ENCODE measurements around the gene TSHZ2.

The TSHZ2 gene

GRCh38 chr20:53011640-53012039, 39.5 kb downstream of the TSHZ2 start:
- no peak for DNase-seq (ENCODE audit: extremely low read depth, insufficient read length)
- TF ChIP-seq, protein P1, sequence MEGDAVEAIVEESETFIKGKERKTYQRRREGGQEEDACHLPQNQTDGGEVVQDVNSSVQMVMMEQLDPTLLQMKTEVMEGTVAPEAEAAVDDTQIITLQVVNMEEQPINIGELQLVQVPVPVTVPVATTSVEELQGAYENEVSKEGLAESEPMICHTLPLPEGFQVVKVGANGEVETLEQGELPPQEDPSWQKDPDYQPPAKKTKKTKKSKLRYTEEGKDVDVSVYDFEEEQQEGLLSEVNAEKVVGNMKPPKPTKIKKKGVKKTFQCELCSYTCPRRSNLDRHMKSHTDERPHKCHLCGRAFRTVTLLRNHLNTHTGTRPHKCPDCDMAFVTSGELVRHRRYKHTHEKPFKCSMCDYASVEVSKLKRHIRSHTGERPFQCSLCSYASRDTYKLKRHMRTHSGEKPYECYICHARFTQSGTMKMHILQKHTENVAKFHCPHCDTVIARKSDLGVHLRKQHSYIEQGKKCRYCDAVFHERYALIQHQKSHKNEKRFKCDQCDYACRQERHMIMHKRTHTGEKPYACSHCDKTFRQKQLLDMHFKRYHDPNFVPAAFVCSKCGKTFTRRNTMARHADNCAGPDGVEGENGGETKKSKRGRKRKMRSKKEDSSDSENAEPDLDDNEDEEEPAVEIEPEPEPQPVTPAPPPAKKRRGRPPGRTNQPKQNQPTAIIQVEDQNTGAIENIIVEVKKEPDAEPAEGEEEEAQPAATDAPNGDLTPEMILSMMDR (IDR thresholded peaks at IDR 0.05; ENCODE audit: insufficient read depth, low read length, poor library complexity, severe bottlenecking): no peak
- Histone ChIP-seq H3K36me3 (ENCODE audit: control insufficient read depth, insufficient read depth, low read length) (no peaks in the 10 kb centered on the region), H3K4me3 (replicated peaks; ENCODE audit: low read depth, low read length) (no peak overlapping the region), H3K27me3 (replicated peaks; ENCODE audit: control insufficient read depth, insufficient read depth, low read length) (no peaks in the 10 kb centered on the region)

GRCh38 chr20:53013183-53013582, 41.0 kb downstream of the TSHZ2 start:
- DNase-seq (ENCODE audit: extremely low read depth, insufficient read length): no peak
- Histone ChIP-seq H3K36me3 (ENCODE audit: control insufficient read depth, insufficient read depth, low read length) (no peaks in the 10 kb centered on the region), H3K27me3 (replicated peaks; ENCODE audit: control insufficient read depth, insufficient read depth, low read length) (no peaks in the 10 kb centered on the region), H3K4me3 (replicated peaks; ENCODE audit: low read depth, low read length) (no peak overlapping the region)
- TF ChIP-seq, protein P1 (IDR thresholded peaks at IDR 0.05; ENCODE audit: insufficient read depth, low read length, poor library complexity, severe bottlenecking): no peak

- TF ChIP-seq, protein P1 (IDR thresholded peaks at IDR 0.05; ENCODE audit: insufficient read depth, low read length, poor library complexity, severe bottlenecking): no peak
- Histone ChIP-seq H3K36me3 (ENCODE audit: control insufficient read depth, insufficient read depth, low read length) (no peaks in the 10 kb centered on the region), H3K27me3 (replicated peaks; ENCODE audit: control insufficient read depth, insufficient read depth, low read length) (no peaks in the 10 kb centered on the region), H3K4me3 (replicated peaks; ENCODE audit: low read depth, low read length) (no peak overlapping the region)
- no peak for DNase-seq (ENCODE audit: extremely low read depth, insufficient read length)
Measured at GRCh38 chr20:53013847-53014246, 41.7 kb downstream of the TSHZ2 start.

GRCh38 chr20:53016071-53016470, 43.9 kb downstream of the TSHZ2 start:
- TF ChIP-seq, protein P1 (IDR thresholded peaks at IDR 0.05; ENCODE audit: insufficient read depth, low read length, poor library complexity, severe bottlenecking): no peak
- no peak for DNase-seq (ENCODE audit: extremely low read depth, insufficient read length)
- H3K36me3 ChIP-seq (ENCODE audit: control insufficient read depth, insufficient read depth, low read length): no peaks in the 10 kb centered on the region

DNA sequence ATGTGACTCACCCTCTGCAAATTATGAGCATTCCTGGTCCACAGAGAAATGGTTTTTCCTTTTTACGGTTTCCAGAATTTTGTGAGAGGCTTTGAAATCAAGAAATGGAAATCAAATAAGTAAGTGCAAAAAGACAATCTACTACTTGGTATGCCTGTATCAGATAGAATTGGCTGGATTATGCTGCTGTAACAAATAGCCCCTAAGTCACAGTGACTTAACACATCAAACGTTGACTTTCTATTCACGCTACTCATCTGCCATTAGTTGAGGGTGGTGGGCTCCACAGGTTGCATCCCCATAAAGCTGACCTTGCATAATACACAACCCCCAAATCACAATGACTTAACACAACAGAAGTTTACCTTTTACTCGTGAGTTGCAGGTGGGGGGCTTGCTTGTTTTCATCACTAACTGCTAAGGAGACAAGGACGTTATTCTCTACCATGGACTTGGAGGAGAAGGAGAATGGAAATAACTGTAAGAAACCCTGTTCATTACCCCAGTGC, 44.4 kb downstream of the TSHZ2 start:
- H3K36me3 ChIP-seq (ENCODE audit: control insufficient read depth, insufficient read depth, low read length): no peaks in the 10 kb centered on the region
- TF ChIP-seq, protein P1 (IDR thresholded peaks at IDR 0.05; ENCODE audit: insufficient read depth, low read length, poor library complexity, severe bottlenecking): no peak
- no peak overlapping the region for H3K4me3 ChIP-seq (replicated peaks; ENCODE audit: low read depth, low read length)
- no peak for DNase-seq (ENCODE audit: extremely low read depth, insufficient read length)
- H3K27me3 ChIP-seq (replicated peaks; ENCODE audit: control insufficient read depth, insufficient read depth, low read length): no peaks in the 10 kb centered on the region

More at GRCh38 chr20:53016071-53016470, 43.9 kb downstream of the TSHZ2 start:
- Histone ChIP-seq H3K27me3 (replicated peaks; ENCODE audit: control insufficient read depth, insufficient read depth, low read length) (no peaks in the 10 kb centered on the region), H3K4me3 (replicated peaks; ENCODE audit: low read depth, low read length) (no peak overlapping the region)

GRCh38 chr20:53017206-53017605, 45.0 kb downstream of the TSHZ2 start:
- TF ChIP-seq, protein P1 (IDR thresholded peaks at IDR 0.05; ENCODE audit: insufficient read depth, low read length, poor library complexity, severe bottlenecking): no peak
- no peak overlapping the region for H3K4me3 ChIP-seq (replicated peaks; ENCODE audit: low read depth, low read length)
- H3K36me3 ChIP-seq (ENCODE audit: control insufficient read depth, insufficient read depth, low read length): no peaks in the 10 kb centered on the region
- H3K27me3 ChIP-seq (replicated peaks; ENCODE audit: control insufficient read depth, insufficient read depth, low read length): no peaks in the 10 kb centered on the region
- no peak for DNase-seq (ENCODE audit: extremely low read depth, insufficient read length)
